Panc1 (cell line): Measurements from ENCODE around the gene TINAGL1. TPM values are rescaled to one million over a fixed set of nuclear protein-coding genes. Genes with fewer than 3 reads are reported as not detected.
A peak's percentile ranks its signal among the peaks of the same experiment; 100 is the strongest.

ENCODE experiments used
- ATAC-seq: fragments of 200-7000 bp; cut with Tn5 transposase; 2 replicates; pipeline ENCODE4 v1.9.1; 2020; ENCODE audit warnings: mild to moderate bottlenecking, moderate library complexity
- BruUV-seq: library from RNA; stranded (reverse); fragments of 400-500 nt; replicated peaks from 2 replicates; lab custom pipeline; 2021; lab: Mats Ljungman, UMichigan
- CTCF ChIA-PET: fragments of 300-600 bp; sonication (Branson Sonifier 250); formaldehyde crosslinking; loops from one replicate; lab custom pipeline; 2022; ENCODE audit warnings: antibody characterized with exemption; lab: Charles Lee
- POLR2A ChIA-PET: fragments of 300-600 bp; sonication (Branson Sonifier 250); formaldehyde crosslinking; loops from one replicate; lab custom pipeline; 2022; ENCODE audit warnings: antibody characterized with exemption; lab: Charles Lee
- DNase-seq: peaks from one replicate; pipeline ENCODE4 v3.0.0-alpha.2; 2010; ENCODE audit warnings: low read depth, low spot score
- H3K27ac ChIP-seq: 2 replicates; pipeline ENCODE4 v1.5.1; 2011; ENCODE audit warnings: mild to moderate bottlenecking, low read length, inconsistent platforms
- H3K27me3 ChIP-seq: fragments of 200-500 bp; sonication (Bioruptor generic); 2 replicates; pipeline ENCODE4 v1.6.0; 2014; ENCODE audit warnings: low read length, inconsistent platforms; ENCODE audit not compliant: control insufficient read depth, insufficient read depth
- H3K36me3 ChIP-seq: fragments of 200-500 bp; sonication (Bioruptor generic); 2 replicates; pipeline ENCODE4 v1.5.1; 2014; ENCODE audit warnings: inconsistent platforms, mild to moderate bottlenecking, low read length, moderate library complexity; ENCODE audit not compliant: control insufficient read depth, insufficient read depth
- H3K4me1 ChIP-seq: 2 replicates; pipeline ENCODE4 v1.5.1; 2011; ENCODE audit warnings: inconsistent platforms, mild to moderate bottlenecking, low read length, moderate library complexity; ENCODE audit not compliant: control insufficient read depth, insufficient read depth
- H3K4me3 ChIP-seq, 2 experiments: 2 replicates each; pipeline ENCODE4 v1.5.1; 2011 to 2012; ENCODE audit warnings: low read depth in 2 of 2, low read length in 2 of 2, mild to moderate bottlenecking in 2 of 2, inconsistent platforms in 1 of 2, moderate library complexity in 1 of 2
- H3K9me3 ChIP-seq: fragments of 200-500 bp; sonication (Bioruptor generic); 2 replicates; pipeline ENCODE4 v1.5.1; 2014; ENCODE audit warnings: low read depth, mild to moderate bottlenecking, inconsistent platforms, low read length, moderate library complexity; ENCODE audit not compliant: control insufficient read depth, insufficient read depth
- POLR2AphosphoS5 ChIP-seq: IDR thresholded peaks from 2 replicates; pipeline ENCODE4 v1.6.1; 2012; ENCODE audit warnings: mild to moderate bottlenecking, low read depth, low read length, moderate library complexity
- SIN3A ChIP-seq: IDR thresholded peaks from 2 replicates; pipeline ENCODE4 v1.6.1; 2012; ENCODE audit warnings: low read depth, mild to moderate bottlenecking, low read length, moderate library complexity, borderline replicate concordance; ENCODE audit not compliant: insufficient read depth
- TCF7L2 ChIP-seq: IDR thresholded peaks from 2 replicates; pipeline ENCODE4 v1.6.1; 2011; ENCODE audit warnings: mild to moderate bottlenecking, low read depth, low read length, inconsistent platforms
- in situ Hi-C: cut with HindIII; loops from 2 replicates; pipeline ENCODE4 v1.10.0; 2016; ENCODE audit warnings: low sequenced_read_pairs, low pct_unique_long_range_greater_than_20kb
- intact Hi-C: fragments of 100-400 bp; cut with micrococcal nuclease; formaldehyde crosslinking; loops from one replicate; pipeline ENCODE4 v1.10.0; 2022; ENCODE audit not compliant: unreplicated experiment
- total RNA-seq: library from RNA; stranded (reverse); gene quantifications from one replicate; pipeline ENCODE4 v1.2.1, GENCODE V29; 2021; ENCODE audit not compliant: unreplicated experiment
- TF ChIP-seq, protein P1 (sequence below), 2 experiments: IDR thresholded peaks; 2 replicates each; pipeline ENCODE4 v1.6.1; 2011 to 2012; ENCODE audit warnings: low read depth in 2 of 2, control low read depth in 1 of 2, low read length in 1 of 2, mild to moderate bottlenecking in 1 of 2, moderate library complexity in 1 of 2; ENCODE audit not compliant: insufficient read depth in 1 of 2
- TF ChIP-seq, protein P2 (sequence below): fragments of 450-650 bp; IDR thresholded peaks from 2 replicates; pipeline ENCODE4 v1.5.1; 2017; ENCODE audit warnings: mild to moderate bottlenecking

Gene TINAGL1
- total RNA-seq, 1 experiment from 2014 or later, result 6.1 TPM

- no peaks in the 10 kb centered on the region for H3K36me3 ChIP-seq
- H3K27me3 ChIP-seq, result no peaks in the 10 kb centered on the region
- BruUV-seq, result no TSS peak
- TF ChIP-seq, protein P1, sequence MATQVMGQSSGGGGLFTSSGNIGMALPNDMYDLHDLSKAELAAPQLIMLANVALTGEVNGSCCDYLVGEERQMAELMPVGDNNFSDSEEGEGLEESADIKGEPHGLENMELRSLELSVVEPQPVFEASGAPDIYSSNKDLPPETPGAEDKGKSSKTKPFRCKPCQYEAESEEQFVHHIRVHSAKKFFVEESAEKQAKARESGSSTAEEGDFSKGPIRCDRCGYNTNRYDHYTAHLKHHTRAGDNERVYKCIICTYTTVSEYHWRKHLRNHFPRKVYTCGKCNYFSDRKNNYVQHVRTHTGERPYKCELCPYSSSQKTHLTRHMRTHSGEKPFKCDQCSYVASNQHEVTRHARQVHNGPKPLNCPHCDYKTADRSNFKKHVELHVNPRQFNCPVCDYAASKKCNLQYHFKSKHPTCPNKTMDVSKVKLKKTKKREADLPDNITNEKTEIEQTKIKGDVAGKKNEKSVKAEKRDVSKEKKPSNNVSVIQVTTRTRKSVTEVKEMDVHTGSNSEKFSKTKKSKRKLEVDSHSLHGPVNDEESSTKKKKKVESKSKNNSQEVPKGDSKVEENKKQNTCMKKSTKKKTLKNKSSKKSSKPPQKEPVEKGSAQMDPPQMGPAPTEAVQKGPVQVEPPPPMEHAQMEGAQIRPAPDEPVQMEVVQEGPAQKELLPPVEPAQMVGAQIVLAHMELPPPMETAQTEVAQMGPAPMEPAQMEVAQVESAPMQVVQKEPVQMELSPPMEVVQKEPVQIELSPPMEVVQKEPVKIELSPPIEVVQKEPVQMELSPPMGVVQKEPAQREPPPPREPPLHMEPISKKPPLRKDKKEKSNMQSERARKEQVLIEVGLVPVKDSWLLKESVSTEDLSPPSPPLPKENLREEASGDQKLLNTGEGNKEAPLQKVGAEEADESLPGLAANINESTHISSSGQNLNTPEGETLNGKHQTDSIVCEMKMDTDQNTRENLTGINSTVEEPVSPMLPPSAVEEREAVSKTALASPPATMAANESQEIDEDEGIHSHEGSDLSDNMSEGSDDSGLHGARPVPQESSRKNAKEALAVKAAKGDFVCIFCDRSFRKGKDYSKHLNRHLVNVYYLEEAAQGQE (IDR thresholded peaks at IDR 0.05; ENCODE audit: insufficient read depth in 1 of 2, low read depth in 2 of 2, low read length in 1 of 2), result no peak
- TF ChIP-seq, protein P2, sequence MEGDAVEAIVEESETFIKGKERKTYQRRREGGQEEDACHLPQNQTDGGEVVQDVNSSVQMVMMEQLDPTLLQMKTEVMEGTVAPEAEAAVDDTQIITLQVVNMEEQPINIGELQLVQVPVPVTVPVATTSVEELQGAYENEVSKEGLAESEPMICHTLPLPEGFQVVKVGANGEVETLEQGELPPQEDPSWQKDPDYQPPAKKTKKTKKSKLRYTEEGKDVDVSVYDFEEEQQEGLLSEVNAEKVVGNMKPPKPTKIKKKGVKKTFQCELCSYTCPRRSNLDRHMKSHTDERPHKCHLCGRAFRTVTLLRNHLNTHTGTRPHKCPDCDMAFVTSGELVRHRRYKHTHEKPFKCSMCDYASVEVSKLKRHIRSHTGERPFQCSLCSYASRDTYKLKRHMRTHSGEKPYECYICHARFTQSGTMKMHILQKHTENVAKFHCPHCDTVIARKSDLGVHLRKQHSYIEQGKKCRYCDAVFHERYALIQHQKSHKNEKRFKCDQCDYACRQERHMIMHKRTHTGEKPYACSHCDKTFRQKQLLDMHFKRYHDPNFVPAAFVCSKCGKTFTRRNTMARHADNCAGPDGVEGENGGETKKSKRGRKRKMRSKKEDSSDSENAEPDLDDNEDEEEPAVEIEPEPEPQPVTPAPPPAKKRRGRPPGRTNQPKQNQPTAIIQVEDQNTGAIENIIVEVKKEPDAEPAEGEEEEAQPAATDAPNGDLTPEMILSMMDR, result no peak
- TF ChIP-seq TCF7L2 (no peak), POLR2AphosphoS5 (no peak), SIN3A (no peak)
- H3K27ac ChIP-seq, result no peak overlapping the region
- CTCF ChIA-PET, result no interaction called here
- intact Hi-C loops, result no loop called here
- no peak for DNase-seq
- no peak for ATAC-seq
- H3K4me3 ChIP-seq, result no peak overlapping the region
- peaks cover 31% of the 10 kb centered on the region for H3K4me1 ChIP-seq
- no peaks in the 10 kb centered on the region for H3K9me3 ChIP-seq
- POLR2A ChIA-PET, result interaction anchor here (0.7 to 0.9 kb wide), 2 partner anchors 38 to 63 kb away, joined by 3 read pairs; no protein-coding TSS in a partner anchor
- in situ Hi-C loops, result no loop called here
These were observed 4.7 kb upstream of the TINAGL1 start for GRCh38 chr1:31571340-31572295.

DNA sequence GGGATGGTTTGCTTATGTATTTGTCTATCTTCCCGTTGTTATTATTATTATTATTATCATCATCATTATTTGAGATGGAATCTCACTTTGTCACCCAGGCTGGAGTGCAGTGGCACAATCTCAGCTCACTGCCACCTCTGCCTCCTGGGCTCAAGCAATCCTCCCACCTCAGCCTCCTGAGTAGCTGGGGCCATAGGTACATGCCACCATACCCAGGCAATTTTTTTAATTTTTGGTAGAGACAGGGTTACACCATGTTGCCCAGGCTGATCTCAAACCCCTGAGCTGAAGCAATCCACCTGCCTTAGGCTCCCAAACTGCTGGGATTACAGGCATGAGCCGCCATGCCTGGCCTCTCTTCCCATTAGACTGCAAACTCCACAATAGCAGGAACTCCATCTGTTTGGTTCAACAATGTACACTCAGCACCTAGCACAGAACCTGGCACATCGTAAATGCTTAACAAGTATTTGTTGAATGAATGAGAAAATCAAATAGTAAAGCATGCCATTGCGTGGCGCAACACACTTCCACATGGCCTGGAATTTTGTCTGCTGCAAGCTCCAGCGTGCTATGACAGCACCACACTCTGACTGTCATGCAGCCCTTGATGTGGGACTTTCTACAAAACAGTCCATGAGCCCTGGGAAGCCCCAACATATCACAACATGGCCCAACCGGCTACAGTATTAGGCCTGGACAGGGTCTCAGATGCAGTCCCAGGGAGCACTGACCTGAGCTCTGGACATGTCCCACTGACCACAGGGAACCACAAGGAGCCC lies 3.8 kb upstream of the TINAGL1 start:
- intact Hi-C loops (no loop called here), in situ Hi-C loops (no loop called here)
- no TSS peak for BruUV-seq
- TF ChIP-seq SIN3A, result no peak
- no peak for TF ChIP-seq POLR2AphosphoS5
- no peak for TF ChIP-seq TCF7L2
- TF ChIP-seq, protein P1 (IDR thresholded peaks at IDR 0.05; ENCODE audit: insufficient read depth in 1 of 2, low read depth in 2 of 2, low read length in 1 of 2), result no peak
- Histone ChIP-seq H3K4me1 (peaks cover 36% of the 10 kb centered on the region), H3K27me3 (no peaks in the 10 kb centered on the region), H3K9me3 (no peaks in the 10 kb centered on the region), H3K36me3 (peaks cover 4% of the 10 kb centered on the region; the same call in 1 of the 2 replicates), H3K4me3 (no peak overlapping the region), H3K27ac (peak overlapping the region; percentile 60; the same call in 1 of the 2 replicates)
- ChIA-PET CTCF (no interaction called here), POLR2A (interaction anchor here (0.7 kb wide), 1 partner anchor 62 kb away, joined by 3 read pairs; no protein-coding TSS in a partner anchor)
- DNase-seq (no peak), ATAC-seq (no peak)
